ENCODE data around the gene RIMBP2.

Gene RIMBP2

GRCh38 chr12:130658145-130658911, 57.8 kb downstream of the RIMBP2 start:
- no peak overlapping the region for H3K27ac ChIP-seq
- TF ChIP-seq, protein P1, sequence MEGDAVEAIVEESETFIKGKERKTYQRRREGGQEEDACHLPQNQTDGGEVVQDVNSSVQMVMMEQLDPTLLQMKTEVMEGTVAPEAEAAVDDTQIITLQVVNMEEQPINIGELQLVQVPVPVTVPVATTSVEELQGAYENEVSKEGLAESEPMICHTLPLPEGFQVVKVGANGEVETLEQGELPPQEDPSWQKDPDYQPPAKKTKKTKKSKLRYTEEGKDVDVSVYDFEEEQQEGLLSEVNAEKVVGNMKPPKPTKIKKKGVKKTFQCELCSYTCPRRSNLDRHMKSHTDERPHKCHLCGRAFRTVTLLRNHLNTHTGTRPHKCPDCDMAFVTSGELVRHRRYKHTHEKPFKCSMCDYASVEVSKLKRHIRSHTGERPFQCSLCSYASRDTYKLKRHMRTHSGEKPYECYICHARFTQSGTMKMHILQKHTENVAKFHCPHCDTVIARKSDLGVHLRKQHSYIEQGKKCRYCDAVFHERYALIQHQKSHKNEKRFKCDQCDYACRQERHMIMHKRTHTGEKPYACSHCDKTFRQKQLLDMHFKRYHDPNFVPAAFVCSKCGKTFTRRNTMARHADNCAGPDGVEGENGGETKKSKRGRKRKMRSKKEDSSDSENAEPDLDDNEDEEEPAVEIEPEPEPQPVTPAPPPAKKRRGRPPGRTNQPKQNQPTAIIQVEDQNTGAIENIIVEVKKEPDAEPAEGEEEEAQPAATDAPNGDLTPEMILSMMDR (IDR thresholded peaks at IDR 0.05) = no peak

GRCh38 chr12:130656411-130656810, 59.7 kb downstream of the RIMBP2 start:
- TF ChIP-seq, protein P1 (IDR thresholded peaks at IDR 0.05) = no peak
- H3K4me3 ChIP-seq = no peak overlapping the region
- no peak for DNase-seq (ENCODE audit: low spot score)
- no peak overlapping the region for H3K27ac ChIP-seq

More at GRCh38 chr12:130658145-130658911, 57.8 kb downstream of the RIMBP2 start:
- no peak for DNase-seq (ENCODE audit: low spot score)
- H3K4me3 ChIP-seq = no peak overlapping the region

- no peak for DNase-seq (ENCODE audit: low spot score)
- H3K4me3 ChIP-seq = no peak overlapping the region
- TF ChIP-seq, protein P1 (IDR thresholded peaks at IDR 0.05) = no peak
- no peak overlapping the region for H3K27ac ChIP-seq
Measured at GRCh38 chr12:130655881-130656280, 60.2 kb downstream of the RIMBP2 start.

DNA sequence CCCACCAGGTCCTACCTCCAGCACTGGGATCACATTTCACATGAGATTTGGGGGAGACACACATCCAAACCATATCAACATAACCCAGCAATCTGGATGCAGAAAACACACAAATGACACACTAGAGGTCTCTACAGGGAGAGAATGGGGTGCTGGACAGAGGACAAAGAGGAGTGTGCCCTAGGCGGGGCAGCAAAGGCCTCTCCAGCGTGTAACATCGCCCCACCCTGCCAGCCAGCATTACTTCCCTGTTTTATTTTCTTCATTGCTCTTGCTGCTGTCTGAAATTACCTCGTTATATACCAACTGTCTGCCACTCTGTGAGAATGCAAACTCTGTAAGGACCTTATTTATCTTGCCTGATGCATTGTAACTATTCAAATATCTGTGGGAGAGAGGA, 61.1 kb downstream of the RIMBP2 start:
- no peak for DNase-seq (ENCODE audit: low spot score)

GRCh38 chr12:130651188-130651959, 64.7 kb downstream of the RIMBP2 start:
- no peak for DNase-seq (ENCODE audit: low spot score)
- TF ChIP-seq, protein P1 (IDR thresholded peaks at IDR 0.05) = no peak
- H3K4me3 ChIP-seq = no peak overlapping the region

More for the DNA sequence above, 61.1 kb downstream of the RIMBP2 start:
- TF ChIP-seq, protein P1 (IDR thresholded peaks at IDR 0.05) = no peak
- Histone ChIP-seq H3K4me3 (no peak overlapping the region), H3K27ac (no peak overlapping the region)

GRCh38 chr12:130650131-130650530, 66.0 kb downstream of the RIMBP2 start:
- Histone ChIP-seq H3K4me3 (no peak overlapping the region), H3K27ac (no peak overlapping the region)
- DNase-seq (ENCODE audit: low spot score) = no peak
- TF ChIP-seq, protein P1 (IDR thresholded peaks at IDR 0.05) = no peak

More at GRCh38 chr12:130651188-130651959, 64.7 kb downstream of the RIMBP2 start:
- no peak overlapping the region for H3K27ac ChIP-seq
